Stimulated activated CD4-positive, alpha-beta T cell treated with anti-CD3 and anti-CD28 coated beads, Interleukin-1b, Interleukin-23, amount 100 ng/mL, for 24 hours (primary cell): ENCODE measurements around the gene AKAP14.
"Not testable (repeated sequence)": the region's sequence is repeated elsewhere in the genome, so short reads cannot be mapped to it uniquely, and the experiment has no call there.

Experiments
- DNase-seq, 4 experiments: peaks; one replicate each; pipeline ENCODE4 v3.0.0-alpha.2; 2020; ENCODE audit warnings: low read depth in 4 of 4, low spot score in 1 of 4

Gene AKAP14

DNA sequence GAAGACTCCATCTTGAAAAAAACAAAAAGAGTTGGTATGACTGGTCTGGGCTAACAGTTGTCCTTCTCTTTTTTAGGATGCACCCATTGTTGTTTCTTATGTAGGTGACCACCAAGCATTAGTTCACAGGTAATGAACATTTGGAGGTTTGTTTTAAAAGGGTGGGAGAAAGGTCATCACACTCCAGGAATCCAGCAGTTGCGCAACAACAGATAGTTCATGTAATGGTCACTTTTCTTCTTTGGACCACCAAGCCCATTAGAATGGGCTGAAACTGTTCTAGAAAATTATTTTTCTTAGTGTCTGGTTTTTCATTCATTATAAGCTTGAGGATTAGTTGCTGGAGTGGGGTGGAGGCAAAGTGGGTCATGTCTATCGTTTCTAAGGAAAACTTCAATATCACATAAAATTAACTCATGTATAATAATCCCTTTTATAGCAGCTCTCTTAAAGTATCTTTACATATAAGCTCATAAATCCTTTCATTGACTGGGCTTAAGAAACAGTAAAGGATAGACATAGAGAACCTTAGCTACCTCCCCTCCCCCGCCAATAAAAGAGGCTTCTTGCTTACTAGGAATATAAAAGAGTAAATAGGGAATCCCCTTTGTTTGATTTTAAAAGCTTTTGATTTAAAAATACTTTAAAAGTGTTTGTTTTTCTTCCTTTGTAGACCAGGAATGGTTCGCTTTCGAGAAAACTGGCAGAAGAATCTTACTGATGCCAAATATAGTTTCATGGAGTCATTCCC, 24.3 kb downstream of the AKAP14 start:
- DNase-seq, result no peak

DNA sequence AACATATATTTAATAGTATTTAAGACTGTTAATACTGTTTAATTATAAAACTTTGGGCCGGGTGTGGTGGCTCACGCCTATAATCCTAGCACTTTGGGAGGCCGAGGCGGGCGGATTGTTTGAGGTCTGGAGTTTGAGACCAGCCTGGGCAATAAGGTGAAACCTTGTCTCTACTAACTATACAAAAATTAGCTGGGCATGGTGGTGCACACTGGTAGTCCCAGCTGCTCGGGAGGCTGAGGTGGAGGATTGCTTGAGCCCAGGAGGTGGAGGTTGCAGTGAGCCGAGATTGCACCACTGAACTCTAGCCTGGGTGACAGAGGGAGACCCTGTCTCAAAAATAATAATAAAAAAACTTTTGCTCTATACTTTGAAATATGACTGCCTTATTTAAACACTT, 26.7 kb downstream of the AKAP14 start:
- DNase-seq, result not testable (repeated sequence)

DNA sequence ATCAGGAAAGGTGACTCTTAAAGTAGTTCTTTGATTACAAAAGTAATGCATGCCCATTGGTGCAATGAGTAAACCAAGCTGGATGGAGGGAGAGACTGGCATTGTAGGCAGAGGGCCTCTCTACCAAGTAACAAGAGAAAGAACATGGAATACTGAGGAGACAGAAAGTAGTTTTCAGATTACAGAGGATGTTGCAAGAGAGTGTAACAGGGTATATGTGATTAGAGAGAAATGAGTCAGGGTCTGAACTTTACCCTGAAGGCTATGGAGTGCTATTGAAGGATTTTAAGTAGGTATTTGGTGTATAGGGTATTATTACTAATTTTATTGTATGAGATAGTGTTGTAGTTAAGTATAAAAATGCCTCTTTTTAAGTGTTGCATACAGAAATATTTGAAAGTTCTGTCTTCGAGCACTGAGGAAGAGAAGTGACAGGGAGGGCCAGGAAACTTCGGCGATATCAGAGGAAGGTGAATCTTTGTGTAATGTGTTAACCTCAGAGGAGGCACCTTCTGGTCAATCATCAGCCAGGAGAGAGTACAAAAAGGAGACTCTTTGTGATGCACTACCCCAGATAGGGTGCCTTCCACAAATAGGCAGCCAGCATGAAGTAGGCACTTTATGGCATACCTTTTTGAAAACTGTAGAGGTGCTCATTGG, 39.7 kb downstream of the AKAP14 start:
- DNase-seq, result no peak

DNA sequence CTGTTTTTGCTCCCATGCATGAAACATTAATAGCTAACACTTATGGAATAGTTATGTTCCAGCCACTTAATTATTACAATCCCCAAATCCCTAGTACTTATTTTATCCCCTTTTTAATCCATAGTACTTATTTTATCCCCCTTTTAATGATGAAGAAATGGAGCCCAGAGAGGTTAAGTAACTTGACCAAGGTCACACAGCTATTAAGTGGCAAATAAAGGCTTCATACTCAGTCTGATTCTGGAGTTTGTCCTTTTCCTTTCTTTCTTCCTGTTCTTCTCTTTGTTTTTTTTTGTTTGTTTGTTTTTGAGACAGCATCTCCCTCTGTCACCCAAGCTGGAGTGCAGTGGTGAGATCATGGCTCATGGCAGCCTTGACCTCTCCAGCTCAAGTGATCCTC, 45.6 kb downstream of the AKAP14 start:
- no peak for DNase-seq

DNA sequence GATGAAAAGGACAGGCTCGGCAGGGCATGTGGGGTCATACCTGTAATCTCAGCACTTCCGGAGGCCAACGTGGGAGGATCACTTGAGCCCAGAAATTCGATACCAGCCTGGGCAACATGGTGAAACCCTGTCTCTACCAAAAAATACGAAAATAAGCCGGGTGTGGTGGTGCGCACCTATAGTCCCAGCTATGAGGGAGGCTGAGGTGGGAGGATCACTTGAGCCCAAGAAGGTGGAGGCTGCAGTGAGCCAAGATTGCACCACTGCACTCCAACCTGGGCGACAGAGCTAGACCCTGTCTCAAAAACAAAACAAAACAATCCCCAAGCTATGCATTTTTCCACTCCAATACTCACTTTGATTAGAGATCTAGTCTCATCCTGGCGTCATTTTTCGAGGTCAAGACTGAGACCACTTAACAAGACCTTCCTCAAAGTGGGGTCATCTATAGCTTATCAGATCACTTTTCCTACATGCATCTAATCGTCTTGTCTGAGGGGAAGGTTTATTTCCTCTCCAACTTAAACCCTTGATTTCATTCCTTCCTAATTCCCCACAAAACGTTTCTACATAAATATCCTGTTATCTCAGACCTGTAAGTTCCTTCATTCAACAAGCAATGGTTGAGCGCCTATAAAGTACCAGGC, 46.6 kb downstream of the AKAP14 start:
- no peak for DNase-seq

DNA sequence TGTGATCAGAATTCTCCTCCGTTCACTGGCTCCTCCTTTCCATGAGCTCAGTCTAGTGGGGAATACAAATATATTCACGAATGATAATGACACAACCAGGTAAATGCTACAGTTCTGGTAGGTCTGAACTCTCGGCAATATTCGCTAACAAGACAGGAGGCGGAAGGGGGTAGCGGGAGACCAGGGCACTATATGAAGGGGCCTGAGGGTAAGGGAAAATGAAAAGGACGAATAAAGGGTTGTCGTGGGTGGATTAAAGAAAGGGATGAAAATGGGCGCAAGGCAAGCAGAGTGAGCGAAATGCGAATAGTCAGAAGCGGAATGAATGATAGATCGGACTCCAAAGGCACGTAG, 47.1 kb downstream of the AKAP14 start:
- no peak for DNase-seq

DNA sequence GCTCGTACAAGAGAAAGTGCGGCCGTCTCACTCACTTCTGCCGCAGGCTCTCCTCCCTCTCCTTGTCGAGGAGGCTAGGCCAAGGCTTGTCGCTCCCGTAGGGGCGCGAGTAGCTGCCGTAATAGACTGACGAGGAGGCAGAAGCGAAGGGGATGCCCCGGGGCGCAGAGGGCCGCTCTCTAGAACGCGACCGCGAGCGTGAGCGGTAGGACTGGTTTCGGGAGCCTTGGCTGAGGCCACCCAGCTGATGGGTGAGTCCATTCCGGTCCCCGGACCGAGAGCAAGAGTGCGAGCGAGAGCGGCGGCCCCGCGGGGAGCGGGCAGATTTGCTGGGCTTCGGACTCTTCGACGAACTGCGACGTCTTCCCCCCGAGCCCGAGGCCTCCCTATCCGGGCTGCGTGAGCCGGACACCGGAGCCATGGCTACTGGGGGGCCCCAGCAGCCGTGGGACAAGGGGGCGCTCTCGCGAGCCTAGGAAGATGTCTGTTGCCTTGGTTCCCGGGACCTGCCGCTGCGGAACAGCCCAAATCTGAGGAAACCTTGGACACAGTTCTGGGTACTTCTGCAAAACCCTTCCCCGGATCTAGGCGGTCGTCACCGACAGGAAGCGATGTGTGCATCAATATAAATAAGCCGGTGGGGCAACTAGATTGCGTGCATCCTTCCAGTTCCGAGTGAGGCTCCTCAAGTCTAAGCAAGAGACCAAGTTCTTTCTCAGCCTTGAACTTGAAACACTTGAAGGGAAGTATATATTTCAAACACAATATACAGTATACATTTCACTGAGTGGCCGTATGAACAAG, 47.7 kb downstream of the AKAP14 start, which contains the start of gene NKAP:
Gene NKAP, minus strand, starts transcription at position 567 of the 804 bp plus-strand sequence. Its CDS starts 146 bp downstream, at position 421.
- DNase-seq, result peak; percentile 37 to 64 (median 56)

DNA sequence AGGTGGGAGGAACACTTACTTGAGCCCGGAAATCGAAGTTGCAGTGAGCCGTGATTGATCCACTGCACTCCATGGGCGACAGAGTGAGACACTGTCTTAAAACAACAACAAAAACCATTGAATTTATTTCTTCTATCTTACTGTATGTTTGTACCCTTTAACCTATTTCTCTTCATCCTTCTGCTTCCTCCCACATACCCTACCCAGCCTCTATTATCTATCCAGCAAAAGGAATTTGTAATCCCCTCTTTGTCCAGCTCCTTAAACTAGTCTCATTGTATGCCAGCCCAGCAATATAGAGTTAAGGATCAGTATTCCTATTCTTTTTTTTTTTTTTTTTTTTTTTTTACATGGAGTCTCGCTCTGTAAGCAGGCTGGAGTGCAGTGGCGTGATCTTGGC, 49.8 kb downstream of the AKAP14 start:
- no peak for DNase-seq

DNA sequence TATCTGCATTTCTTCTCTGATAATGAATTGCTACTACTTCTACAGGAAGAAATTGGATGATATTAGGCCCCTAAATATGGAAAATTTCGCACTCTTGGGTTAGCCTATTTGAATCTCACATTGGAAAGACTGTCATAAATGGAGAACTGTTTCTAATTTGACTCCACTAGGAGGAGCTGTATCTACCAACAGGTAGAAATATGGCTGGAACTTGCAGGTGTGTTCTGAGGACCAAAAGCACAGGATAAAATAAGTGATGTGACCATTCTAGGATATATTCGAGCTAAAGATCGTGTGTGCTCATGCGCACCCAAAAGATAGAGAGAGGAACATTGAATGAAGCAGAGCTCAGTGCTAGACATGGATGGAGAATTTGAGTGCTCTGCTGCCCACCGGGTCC, 52.7 kb downstream of the AKAP14 start:
- no peak for DNase-seq

DNA sequence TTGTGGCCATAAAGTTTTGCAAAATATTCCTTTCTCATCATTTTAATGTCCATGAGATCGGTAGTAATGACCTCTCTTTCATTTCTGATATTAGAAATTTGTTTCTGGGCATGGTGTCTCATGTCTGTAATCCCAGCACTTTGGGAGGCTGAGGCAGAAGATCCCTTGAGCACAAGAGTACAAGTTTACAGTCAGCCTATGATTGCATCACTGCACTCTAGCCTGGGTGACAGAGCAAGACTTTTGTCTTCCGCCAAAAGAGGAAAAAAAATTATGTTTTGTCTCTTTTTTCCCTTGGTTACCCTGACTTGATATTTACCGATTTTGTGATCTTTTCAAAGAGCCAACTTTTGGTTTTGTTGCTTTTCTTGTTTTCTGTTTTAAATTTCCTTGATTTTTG, 58.7 kb downstream of the AKAP14 start:
- no peak for DNase-seq

DNA sequence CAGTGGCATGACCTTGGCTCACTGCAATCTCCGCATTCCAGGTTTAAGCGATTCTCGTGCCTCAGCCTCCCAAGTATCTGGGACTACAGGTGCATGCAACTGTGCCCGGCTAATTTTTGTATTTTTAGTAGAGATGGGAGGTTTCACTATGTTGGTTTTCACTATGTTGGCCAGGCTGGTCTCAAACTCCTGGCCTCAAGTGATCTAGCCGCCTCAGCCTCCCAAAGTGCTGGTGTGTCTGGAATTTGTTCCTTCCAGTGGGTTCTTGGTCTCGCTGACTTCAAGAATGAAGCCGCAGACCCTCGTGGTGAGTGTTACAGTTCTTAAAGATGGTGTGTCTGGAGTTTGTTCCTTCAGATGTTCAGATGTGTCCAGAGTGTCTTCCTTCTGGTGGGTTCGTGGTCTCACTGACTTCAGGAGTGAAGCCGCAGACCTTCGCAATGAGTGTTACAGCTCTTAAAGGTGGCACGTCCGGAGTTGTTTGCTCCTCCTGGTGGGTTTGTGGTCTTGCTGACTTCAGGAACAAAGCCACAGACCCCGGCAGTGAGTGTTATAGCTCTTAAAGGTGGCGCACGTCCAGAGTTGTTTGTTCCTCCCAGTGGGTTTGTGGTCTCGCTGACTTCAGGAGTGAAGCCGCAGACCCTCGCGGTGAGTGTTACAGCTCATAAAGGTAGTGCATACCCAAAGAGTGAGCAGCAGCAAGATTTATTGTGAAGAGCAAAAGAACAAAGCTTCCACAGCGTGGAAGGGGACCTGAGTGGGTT, 60.3 kb downstream of the AKAP14 start:
- peak in 1 of 4 experiments; percentile 4 for DNase-seq

DNA sequence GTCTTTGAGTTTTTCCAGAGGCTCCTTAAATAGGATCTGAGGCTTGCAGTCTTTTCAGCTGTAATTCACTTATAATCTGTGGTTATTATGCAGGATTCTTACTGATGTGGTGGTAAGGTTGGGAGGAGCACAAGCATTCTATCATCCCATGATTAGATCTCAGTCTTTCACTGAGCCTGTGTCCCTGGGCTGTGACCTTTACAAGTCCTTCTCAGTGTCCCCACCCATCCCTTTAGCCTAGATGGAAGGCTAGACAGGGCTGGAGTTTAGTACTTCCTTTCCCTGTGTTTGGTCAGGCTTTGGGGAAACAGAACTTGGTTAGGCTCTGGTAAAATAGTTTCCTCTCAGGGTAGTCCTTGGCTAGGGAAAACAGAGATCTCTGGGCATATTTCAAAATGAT, 64.9 kb downstream of the AKAP14 start:
- DNase-seq, result no peak

DNA sequence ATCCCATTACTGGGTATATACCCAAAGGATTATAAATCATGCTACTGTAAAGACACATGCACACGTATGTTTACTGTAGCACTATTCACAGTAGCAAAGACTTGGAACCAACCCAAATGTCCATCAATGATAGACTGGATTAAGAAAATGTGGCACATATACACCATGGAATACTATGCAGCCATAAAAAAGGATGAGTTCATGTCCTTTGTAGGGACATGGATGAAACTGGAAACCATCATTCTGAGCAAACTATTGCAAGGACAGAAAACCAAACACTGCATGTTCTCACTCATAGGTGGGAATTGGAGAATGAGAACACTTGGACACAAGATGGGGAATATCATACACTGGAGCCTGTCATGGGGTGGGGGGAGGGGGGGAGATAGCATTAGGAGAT, 71.1 kb downstream of the AKAP14 start:
- DNase-seq, result not testable (repeated sequence)
